Occipital lobe (tissue), 2 donors: ENCODE data around the gene DMRT1. TPM values are rescaled to one million over a fixed set of nuclear protein-coding genes. Genes with fewer than 3 reads are reported as not detected.
"Not testable (repeated sequence)": the region's sequence is repeated elsewhere in the genome, so short reads cannot be mapped to it uniquely, and the experiment has no call there.

Experiments
- DNase-seq: peaks from one replicate; lab custom pipeline; 2025; lab: John Stamatoyannopoulos, UW
- total RNA-seq: library from RNA; depleted of rRNA; stranded (reverse); fragments of >200 nt; gene quantifications from one replicate; pipeline ENCODE4 v1.2.3, GENCODE V29; 2014

Gene DMRT1
- total RNA-seq, 1 donor from 2014 or later, result 0.62 TPM

GRCh38 chr9:859251-859650, 17.8 kb downstream of the DMRT1 start:
- DNase-seq, result no peak

GRCh38 chr9:860706-861105, 19.2 kb downstream of the DMRT1 start:
- no peak for DNase-seq

- DNase-seq, result not testable (repeated sequence)
Measured at GRCh38 chr9:861525-861924, 20.0 kb downstream of the DMRT1 start.

- DNase-seq, result no peak
Measured at GRCh38 chr9:875119-875962, 33.8 kb downstream of the DMRT1 start.

- no peak for DNase-seq
Measured at GRCh38 chr9:876425-876824, 34.9 kb downstream of the DMRT1 start.

GRCh38 chr9:878239-878638, 36.7 kb downstream of the DMRT1 start:
- no peak for DNase-seq

- no peak for DNase-seq
Measured at GRCh38 chr9:880725-881124, 39.2 kb downstream of the DMRT1 start.

- no peak for DNase-seq
Measured at GRCh38 chr9:882416-882924, 41.0 kb downstream of the DMRT1 start.

- DNase-seq, result no peak
Measured at GRCh38 chr9:883011-883410, 41.5 kb downstream of the DMRT1 start.

- no peak for DNase-seq
Measured at GRCh38 chr9:886886-887285, 45.4 kb downstream of the DMRT1 start.

- DNase-seq, result no peak
Measured at GRCh38 chr9:892123-892522, 50.6 kb downstream of the DMRT1 start.

GRCh38 chr9:893115-893514, 51.6 kb downstream of the DMRT1 start:
- no peak for DNase-seq

- DNase-seq, result no peak
Measured at GRCh38 chr9:893843-894420, 52.4 kb downstream of the DMRT1 start.

- no peak for DNase-seq
Measured at GRCh38 chr9:899440-900184, 58.1 kb downstream of the DMRT1 start.

GRCh38 chr9:903886-904285, 62.4 kb downstream of the DMRT1 start:
- DNase-seq, result no peak

GRCh38 chr9:905906-906305, 64.4 kb downstream of the DMRT1 start:
- no peak for DNase-seq

- no peak for DNase-seq
Measured at GRCh38 chr9:908536-909205, 67.2 kb downstream of the DMRT1 start.

GRCh38 chr9:911005-911404, 69.5 kb downstream of the DMRT1 start:
- no peak for DNase-seq

- no peak for DNase-seq
Measured at GRCh38 chr9:912776-913175, 71.3 kb downstream of the DMRT1 start.

GRCh38 chr9:913526-913925, 72.0 kb downstream of the DMRT1 start:
- not testable (repeated sequence) for DNase-seq

- DNase-seq, result no peak
Measured at GRCh38 chr9:917730-918129, 76.2 kb downstream of the DMRT1 start.

GRCh38 chr9:920927-921326, 79.4 kb downstream of the DMRT1 start:
- no peak for DNase-seq
